Neuronal stem cell (in vitro differentiated cells): ENCODE measurements around the gene SGPP2.

ENCODE experiments used
- DNase-seq: peaks from one replicate; pipeline ENCODE4 v3.0.0-alpha.2; 2013; ENCODE audit warnings: low spot score
- H2AFZ ChIP-seq: one replicate; pipeline ENCODE4 v1.6.1; 2013; ENCODE audit warnings: mild to moderate bottlenecking, low read length, inconsistent platforms
- H2AK5ac ChIP-seq: 2 replicates; pipeline ENCODE4 v1.6.1; 2013; ENCODE audit warnings: low read depth, mild to moderate bottlenecking, inconsistent platforms, low read length, moderate library complexity, mixed read lengths
- H2BK120ac ChIP-seq: 2 replicates; pipeline ENCODE4 v1.6.1; 2013; ENCODE audit warnings: low read depth, mild to moderate bottlenecking, inconsistent platforms, low read length, moderate library complexity, mixed read lengths
- H2BK12ac ChIP-seq: one replicate; pipeline ENCODE4 v1.6.1; 2013; ENCODE audit warnings: low read length, inconsistent platforms
- H2BK15ac ChIP-seq: 2 replicates; pipeline ENCODE4 v1.6.1; 2013; ENCODE audit warnings: mild to moderate bottlenecking, low read length, inconsistent platforms, mixed read lengths
- H2BK5ac ChIP-seq: one replicate; pipeline ENCODE4 v1.6.1; 2013; ENCODE audit warnings: inconsistent platforms, mild to moderate bottlenecking, low read length, moderate library complexity
- H3K14ac ChIP-seq: one replicate; pipeline ENCODE4 v1.6.1; 2013; ENCODE audit warnings: low read length, inconsistent platforms
- H3K18ac ChIP-seq: 2 replicates; pipeline ENCODE4 v1.6.1; 2013; ENCODE audit warnings: low read length, inconsistent platforms
- H3K23ac ChIP-seq: 2 replicates; pipeline ENCODE4 v1.6.1; 2013; ENCODE audit warnings: low read depth, mild to moderate bottlenecking, mixed read lengths, low read length, inconsistent platforms; ENCODE audit not compliant: poor library complexity
- H3K27ac ChIP-seq: replicated peaks from 3 replicates; pipeline ENCODE4 v1.5.1; 2013; ENCODE audit warnings: low read length, inconsistent platforms
- H3K27me3 ChIP-seq, 3 experiments: 2 replicates each; pipeline ENCODE4 v1.6.1; 2013; ENCODE audit warnings: low read length in 3 of 3, mild to moderate bottlenecking in 2 of 3, inconsistent platforms in 1 of 3, low read depth in 1 of 3, mixed read lengths in 1 of 3, moderate library complexity in 1 of 3; ENCODE audit not compliant: control insufficient read depth in 3 of 3, insufficient read depth in 3 of 3
- H3K36me3 ChIP-seq, 2 donors: replicated peaks in 1 of 2; 2 replicates each; pipeline ENCODE4 v1.6.1; 2013; ENCODE audit warnings: low read length in 2 of 2; ENCODE audit not compliant: control insufficient read depth in 2 of 2, insufficient read depth in 2 of 2
- H3K4ac ChIP-seq: 2 replicates; pipeline ENCODE4 v1.6.1; 2013; ENCODE audit warnings: inconsistent platforms, mild to moderate bottlenecking, low read length, moderate library complexity
- H3K4me1 ChIP-seq, 2 donors: 1 replicate in 1 of 2; 2 replicates in 1 of 2; pipeline ENCODE4 v1.6.1; 2013; ENCODE audit warnings: low read length in 2 of 2, low read depth in 1 of 2; ENCODE audit not compliant: control insufficient read depth in 2 of 2, insufficient read depth in 1 of 2
- H3K4me2 ChIP-seq: one replicate; pipeline ENCODE4 v1.6.1; 2013; ENCODE audit warnings: mild to moderate bottlenecking, low read length, inconsistent platforms; ENCODE audit not compliant: insufficient read depth, poor library complexity, severe bottlenecking
- H3K4me3 ChIP-seq, 2 donors: 2 replicates each; pipeline ENCODE4 v1.5.1; 2013; ENCODE audit warnings: low read length in 2 of 2, mild to moderate bottlenecking in 2 of 2, inconsistent platforms in 1 of 2, moderate library complexity in 1 of 2
- H3K79me1 ChIP-seq: one replicate; pipeline ENCODE4 v1.6.1; 2013; ENCODE audit warnings: low read depth, mild to moderate bottlenecking, inconsistent platforms, low read length, moderate library complexity
- H3K9ac ChIP-seq: one replicate; pipeline ENCODE4 v1.6.1; 2013; ENCODE audit warnings: mild to moderate bottlenecking, low read depth, low read length, inconsistent platforms; ENCODE audit not compliant: poor library complexity
- H3K9me3 ChIP-seq, 2 donors: replicated peaks in 1 of 2; 2 replicates each; pipeline versions ENCODE3 to v1.6.1; 2013; ENCODE audit warnings: low read length in 2 of 2, mild to moderate bottlenecking in 2 of 2, inconsistent platforms in 1 of 2, low read depth in 1 of 2, mixed read lengths in 1 of 2, moderate library complexity in 1 of 2; ENCODE audit not compliant: control insufficient read depth in 2 of 2, insufficient read depth in 1 of 2
- H4K8ac ChIP-seq: one replicate; pipeline ENCODE4 v1.6.1; 2013; ENCODE audit warnings: low read depth, mild to moderate bottlenecking, inconsistent platforms, low read length, moderate library complexity
- H4K91ac ChIP-seq: one replicate; pipeline ENCODE4 v1.6.1; 2013; ENCODE audit warnings: low read length, low read depth, mild to moderate bottlenecking, inconsistent platforms; ENCODE audit not compliant: poor library complexity
- WGBS, 2 donors: extraction: QIAGEN DNeasy Blood & Tissue Kit; methylation state at CpG; one replicate each; pipeline ENCODE4 v1.1.7; 2013; ENCODE audit warnings: missing lambda C conversion rate in 2 of 2, mixed read lengths in 1 of 2; ENCODE audit not compliant: insufficient read length in 2 of 2, insufficient replicate concordance in 1 of 2; ENCODE audit errors: extremely low coverage in 2 of 2; 5-methylcytosine and 5-hydroxymethylcytosine counted together

The SGPP2 gene

DNA sequence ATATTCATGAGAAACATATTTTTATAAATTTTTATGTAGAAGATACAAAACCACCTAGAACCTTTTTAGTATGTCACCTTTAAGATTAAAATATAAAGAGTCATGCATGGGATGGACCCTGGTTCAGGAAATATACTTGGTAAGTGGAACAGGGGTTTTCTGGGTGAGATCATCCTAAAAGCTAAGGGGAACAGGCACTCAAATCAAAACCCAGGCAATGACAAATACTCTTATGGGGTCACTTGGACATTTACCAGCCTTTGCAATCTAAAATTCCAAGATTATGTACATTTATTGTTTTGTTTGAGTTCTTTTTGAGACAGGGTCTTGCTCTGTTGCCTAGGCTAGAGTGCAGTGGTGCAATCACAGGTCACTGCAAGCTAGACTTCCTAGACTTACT is 65.8 kb downstream of the SGPP2 start:
- no peak overlapping the region for H2AFZ ChIP-seq
- H2BK120ac ChIP-seq: no peak overlapping the region
- no peak overlapping the region for H4K91ac ChIP-seq
- H3K23ac ChIP-seq: no peak overlapping the region
- H3K27ac ChIP-seq: no peak overlapping the region
- no peak overlapping the region for H3K14ac ChIP-seq
- no peak overlapping the region for H3K18ac ChIP-seq
- no peak overlapping the region for H3K4ac ChIP-seq
- no peak overlapping the region for H3K4me2 ChIP-seq
- no peak overlapping the region for H4K8ac ChIP-seq
- H3K9me3 ChIP-seq: peaks cover 5 to 7% of the 10 kb centered on the region in 2 donors
- H3K4me1 ChIP-seq: peaks cover 0 to 10% of the 10 kb centered on the region in 2 donors
- DNase-seq: no peak
- no peak overlapping the region for H2BK12ac ChIP-seq
- H3K9ac ChIP-seq: no peak overlapping the region
- no peaks in the 10 kb centered on the region for H3K79me1 ChIP-seq
- H3K36me3 ChIP-seq: no peaks in the 10 kb centered on the region
- H3K4me3 ChIP-seq: no peak overlapping the region
- no peak overlapping the region for H2BK15ac ChIP-seq
- peaks cover 0 to 2% (median 0%) of the 10 kb centered on the region in 3 experiments for H3K27me3 ChIP-seq
- H2BK5ac ChIP-seq: no peak overlapping the region
- no peak overlapping the region for H2AK5ac ChIP-seq

DNA sequence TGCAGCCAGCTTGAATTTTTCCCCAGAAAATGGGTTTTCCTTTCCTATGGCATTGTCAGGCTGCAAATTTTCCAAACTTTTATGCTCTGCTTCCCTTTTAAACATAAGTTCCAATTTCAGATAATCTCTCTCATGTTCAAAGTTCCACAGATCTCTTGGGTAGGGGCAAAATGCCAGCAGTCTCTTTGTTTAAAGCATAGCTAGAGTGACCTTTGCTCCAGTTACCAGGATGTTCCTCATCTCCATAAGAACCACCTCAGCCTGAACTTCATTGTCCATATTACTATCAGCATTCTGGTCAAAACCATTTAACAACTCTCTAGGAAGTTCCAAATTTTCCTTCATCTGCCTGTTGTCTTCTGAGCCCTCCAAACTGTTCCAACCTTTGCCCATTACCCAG is 68.3 kb downstream of the SGPP2 start:
- Histone ChIP-seq H4K8ac (no peak overlapping the region), H4K91ac (no peak overlapping the region), H3K4me2 (no peak overlapping the region), H2AFZ (no peak overlapping the region), H2BK120ac (no peak overlapping the region), H3K18ac (no peak overlapping the region), H3K36me3 (no peaks in the 10 kb centered on the region), H2BK12ac (no peak overlapping the region), H2BK5ac (no peak overlapping the region), H3K79me1 (no peaks in the 10 kb centered on the region), H3K4me3 (no peak overlapping the region), H3K27ac (no peak overlapping the region), H2BK15ac (no peak overlapping the region), H3K4me1 (peaks cover 0 to 6% of the 10 kb centered on the region in 2 donors), H3K14ac (no peak overlapping the region), H3K9me3 (peaks cover 5 to 7% of the 10 kb centered on the region in 2 donors), H3K23ac (no peak overlapping the region), H2AK5ac (no peak overlapping the region), H3K4ac (no peak overlapping the region), H3K27me3 (no peaks in the 10 kb centered on the region), H3K9ac (no peak overlapping the region)
- DNase-seq: no peak

DNA sequence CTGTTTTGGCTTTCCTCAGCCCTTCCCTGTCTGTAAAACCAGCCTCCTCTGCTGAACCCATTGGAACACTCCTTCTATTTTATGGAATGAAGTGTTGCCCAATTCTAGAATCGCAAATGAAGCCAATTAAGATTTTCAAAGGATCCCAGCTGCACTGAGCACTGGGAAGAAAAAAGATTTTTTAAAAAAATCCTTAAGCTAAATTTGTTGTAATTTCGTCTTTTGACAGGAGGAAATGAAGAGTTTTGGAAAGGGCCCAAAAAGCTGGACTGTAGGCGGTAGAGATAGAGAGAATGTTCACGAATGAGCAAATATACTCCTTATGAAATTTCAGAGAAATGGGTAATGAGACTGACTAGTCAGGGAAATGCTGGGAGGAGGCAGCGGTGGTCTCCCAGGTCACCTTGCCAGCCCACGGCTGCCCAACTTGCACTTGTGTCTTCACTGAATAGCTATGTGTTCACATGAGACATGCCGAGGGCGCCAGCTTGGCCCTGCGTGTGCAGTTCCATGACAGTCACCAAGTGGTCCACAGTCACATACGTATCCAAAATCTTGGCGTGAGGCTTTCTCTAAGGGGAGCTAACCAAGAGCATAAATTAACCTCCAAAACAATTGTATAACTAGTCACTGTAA is 69.9 kb downstream of the SGPP2 start:
- Histone ChIP-seq H3K36me3 (no peaks in the 10 kb centered on the region), H3K27me3 (peaks cover 0 to under 1% (median 0%) of the 10 kb centered on the region in 3 experiments), H3K4me2 (no peak overlapping the region), H3K4ac (no peak overlapping the region), H2BK15ac (no peak overlapping the region), H3K9ac (no peak overlapping the region), H2BK12ac (no peak overlapping the region), H2BK120ac (no peak overlapping the region), H2AFZ (no peak overlapping the region), H3K9me3 (peaks cover 5 to 7% of the 10 kb centered on the region in 2 donors), H3K14ac (no peak overlapping the region), H2AK5ac (no peak overlapping the region), H3K4me3 (no peak overlapping the region), H3K27ac (no peak overlapping the region), H4K8ac (no peak overlapping the region), H3K18ac (peak overlapping the region; percentile 58), H3K79me1 (no peaks in the 10 kb centered on the region), H3K23ac (no peak overlapping the region), H2BK5ac (no peak overlapping the region), H4K91ac (no peak overlapping the region), H3K4me1 (peaks cover 0 to 4% of the 10 kb centered on the region in 2 donors)
- no peak for DNase-seq
- WGBS, 2 donors: no CpG with 5 or more reads among the region's 11 CpGs

DNA sequence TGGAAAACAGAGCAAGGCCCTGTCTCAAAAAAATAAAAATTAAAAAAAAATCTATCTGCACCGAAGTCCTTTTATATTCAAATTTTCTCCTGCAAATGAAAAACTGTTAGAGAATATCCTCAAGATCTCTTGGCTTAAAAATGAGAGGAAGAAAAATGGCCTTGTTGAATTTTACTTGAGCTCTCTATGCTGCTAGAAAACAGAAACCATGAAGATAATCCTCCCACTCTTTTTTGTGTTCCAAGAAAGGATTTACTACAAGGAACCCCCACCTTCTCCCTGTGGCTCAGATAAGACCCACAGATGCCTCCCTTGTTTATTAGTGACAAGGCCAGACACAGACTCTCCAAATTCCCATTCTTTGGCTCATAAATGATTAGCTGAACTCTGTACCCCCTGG is 71.0 kb downstream of the SGPP2 start:
- no peak overlapping the region for H3K9ac ChIP-seq
- no peak overlapping the region for H3K4ac ChIP-seq
- H2BK15ac ChIP-seq: no peak overlapping the region
- no peak overlapping the region for H3K4me2 ChIP-seq
- H4K91ac ChIP-seq: no peak overlapping the region
- peaks cover 0 to 9% (median 0%) of the 10 kb centered on the region in 3 experiments for H3K27me3 ChIP-seq
- peaks cover 0 to 4% of the 10 kb centered on the region in 2 donors for H3K4me1 ChIP-seq
- WGBS, 2 donors: no CpG with 5 or more reads among the region's 1 CpG
- peaks cover 5 to 7% of the 10 kb centered on the region in 2 donors for H3K9me3 ChIP-seq
- no peak overlapping the region for H3K18ac ChIP-seq
- H3K79me1 ChIP-seq: no peaks in the 10 kb centered on the region
- no peak overlapping the region for H2AFZ ChIP-seq
- no peak overlapping the region for H2BK12ac ChIP-seq
- no peak overlapping the region for H3K14ac ChIP-seq
- no peak overlapping the region for H2BK5ac ChIP-seq
- no peak overlapping the region for H2BK120ac ChIP-seq
- no peak overlapping the region for H3K27ac ChIP-seq
- no peak overlapping the region for H4K8ac ChIP-seq
- H3K23ac ChIP-seq: no peak overlapping the region
- no peak overlapping the region for H3K4me3 ChIP-seq
- no peak overlapping the region for H2AK5ac ChIP-seq
- H3K36me3 ChIP-seq: no peaks in the 10 kb centered on the region
- DNase-seq: no peak
